Inflammatory macrophage treated with lipopolysaccharide for 1 hour (primary cell): ENCODE data around the gene RHOD.

ENCODE experiments used
- DNase-seq, 2 donors: peaks; one replicate each; pipeline ENCODE4 v3.0.0-alpha.2; 2020 to 2022

The RHOD gene

DNA sequence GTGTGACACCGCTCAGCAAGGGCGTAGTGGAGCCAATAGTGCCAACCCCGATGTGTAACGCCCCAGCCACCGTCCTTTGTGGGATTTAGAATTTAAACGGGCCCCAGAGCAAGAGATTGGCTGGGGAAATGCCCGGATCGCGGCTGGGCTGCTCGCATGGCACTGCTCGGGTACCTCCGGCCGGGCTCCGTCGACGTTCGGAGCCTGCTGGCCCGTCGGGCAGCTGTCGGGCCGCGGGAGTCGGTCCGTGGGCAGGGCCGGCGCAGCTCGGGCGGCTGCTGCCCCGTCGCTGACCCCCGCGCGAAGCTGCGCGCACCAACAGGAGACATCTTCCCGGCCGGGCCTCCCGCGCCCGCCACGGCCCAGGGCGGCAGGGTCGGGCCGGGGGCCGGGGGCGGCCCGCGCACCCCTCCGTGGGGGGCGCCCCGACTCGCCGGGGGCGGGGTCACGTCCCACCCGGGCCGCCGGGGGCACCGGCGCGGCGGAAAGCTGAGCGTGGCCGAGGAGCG, 61.1 kb downstream of the RHOD start:
- DNase-seq = peak; percentile 6 to 10

DNA sequence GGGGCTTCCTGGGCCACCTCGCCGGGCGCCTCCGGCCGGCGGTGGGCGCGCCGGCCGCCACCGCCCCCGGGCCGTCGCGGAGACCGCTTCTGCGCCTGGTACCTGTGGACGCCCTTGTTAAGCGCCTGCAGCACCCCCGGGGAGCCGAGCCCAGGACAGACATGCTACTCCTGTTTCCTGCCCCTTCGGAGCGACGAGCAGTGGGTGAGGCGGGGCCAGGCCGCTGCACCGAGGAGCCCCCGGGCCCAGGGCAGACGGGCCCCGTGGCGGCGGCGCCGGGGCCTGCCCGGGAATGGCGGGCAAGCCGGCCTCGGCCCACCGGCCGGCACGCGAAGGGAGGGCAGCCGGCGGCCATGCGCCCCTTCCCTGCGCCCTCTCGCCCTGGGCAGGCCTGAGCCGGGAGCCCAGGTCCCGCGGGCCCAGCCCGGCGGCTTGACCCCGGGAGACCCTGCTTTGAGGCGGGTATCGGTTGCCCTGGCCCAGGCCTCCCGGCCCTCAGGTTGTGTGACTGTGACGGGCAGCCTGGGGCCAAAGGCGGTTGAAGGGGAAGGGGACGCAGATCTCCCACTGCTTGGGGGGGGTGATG, 61.6 kb downstream of the RHOD start:
- peak in 1 of 2 donors; percentile 3 for DNase-seq

DNA sequence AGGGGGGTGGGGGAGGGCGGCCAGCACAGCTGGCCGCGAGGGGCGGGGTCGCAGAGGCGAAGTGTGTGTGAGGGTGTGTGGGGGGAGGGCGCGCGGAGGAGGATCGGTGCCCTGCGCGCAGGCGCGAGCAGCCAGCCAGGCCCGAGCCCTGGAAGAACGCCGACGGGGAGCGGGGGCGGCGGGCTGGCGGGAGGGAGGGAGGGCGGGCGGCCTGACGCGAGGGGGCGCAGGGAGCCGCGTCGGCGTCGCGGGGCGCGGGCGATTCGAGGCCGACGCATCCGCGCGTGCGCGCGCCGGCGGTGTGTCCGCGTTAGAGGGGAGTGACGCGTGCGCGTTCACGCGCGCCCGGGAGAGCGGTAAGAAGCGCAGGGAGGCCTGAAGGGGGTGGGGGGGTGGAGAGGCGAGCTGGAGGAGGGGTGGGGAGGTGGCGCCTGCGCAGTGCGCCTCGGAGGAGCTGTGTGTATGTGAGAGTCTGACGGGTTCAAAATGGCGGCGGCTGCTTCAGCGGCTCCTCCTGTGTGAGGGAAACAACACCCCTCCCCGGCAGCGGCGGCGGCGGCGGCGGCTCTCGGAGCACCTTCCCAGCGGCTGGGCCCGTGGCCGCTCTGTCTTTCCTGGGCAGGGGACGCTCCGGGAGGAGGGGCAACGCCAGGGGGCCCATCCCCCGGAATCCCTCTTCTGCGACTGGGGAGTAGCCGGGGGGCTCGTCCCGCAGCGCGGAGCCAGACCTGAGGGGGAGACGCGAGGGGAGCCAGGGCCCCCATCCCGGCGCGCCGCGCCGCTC, 62.3 kb downstream of the RHOD start, which contains the start of gene KDM2A:
Gene KDM2A (plus strand): TSS at position 463 of the 784 bp plus-strand sequence. CDS start 2,054 bp downstream, outside the sequence.
- peak; percentile 92 to 96 for DNase-seq

- DNase-seq = peak in 1 of 2 donors; percentile 15
Observed at GRCh38 chr11:67119585-67120391, 63.1 kb downstream of the RHOD start.

DNA sequence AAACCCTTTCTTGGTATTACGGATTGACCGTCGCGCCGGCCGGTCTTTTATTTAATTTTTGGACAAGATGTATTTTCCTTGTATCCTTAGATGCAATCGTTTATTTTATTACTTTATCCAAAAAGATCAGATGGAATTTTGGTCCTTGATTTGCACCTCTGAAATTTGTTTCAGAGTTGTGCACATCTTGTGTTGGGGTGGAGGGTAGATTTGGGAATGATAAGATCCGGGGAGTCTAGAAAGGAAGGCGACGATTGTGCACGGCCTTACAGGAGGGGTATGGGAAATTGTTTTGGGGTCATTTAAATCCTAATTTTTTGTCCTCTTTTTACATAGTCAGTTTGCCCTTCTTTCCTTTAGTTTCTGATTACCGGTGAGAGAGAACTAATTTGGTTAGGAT, 63.8 kb downstream of the RHOD start:
- no peak for DNase-seq

GRCh38 chr11:67120881-67121710, 64.4 kb downstream of the RHOD start:
- peak; percentile 87 to 92 for DNase-seq
